Astrocyte of the hippocampus (primary cell): Measurements from ENCODE around the gene C1QTNF12.

Source experiments
- DNase-seq: peaks from one replicate; pipeline ENCODE4 v3.0.0; 2011; ENCODE audit warnings: low read depth, low spot score

Gene C1QTNF12

GRCh38 chr1:1281533-1282321 is 35.2 kb upstream of the C1QTNF12 start:
- DNase-seq: peak; percentile 62

DNA sequence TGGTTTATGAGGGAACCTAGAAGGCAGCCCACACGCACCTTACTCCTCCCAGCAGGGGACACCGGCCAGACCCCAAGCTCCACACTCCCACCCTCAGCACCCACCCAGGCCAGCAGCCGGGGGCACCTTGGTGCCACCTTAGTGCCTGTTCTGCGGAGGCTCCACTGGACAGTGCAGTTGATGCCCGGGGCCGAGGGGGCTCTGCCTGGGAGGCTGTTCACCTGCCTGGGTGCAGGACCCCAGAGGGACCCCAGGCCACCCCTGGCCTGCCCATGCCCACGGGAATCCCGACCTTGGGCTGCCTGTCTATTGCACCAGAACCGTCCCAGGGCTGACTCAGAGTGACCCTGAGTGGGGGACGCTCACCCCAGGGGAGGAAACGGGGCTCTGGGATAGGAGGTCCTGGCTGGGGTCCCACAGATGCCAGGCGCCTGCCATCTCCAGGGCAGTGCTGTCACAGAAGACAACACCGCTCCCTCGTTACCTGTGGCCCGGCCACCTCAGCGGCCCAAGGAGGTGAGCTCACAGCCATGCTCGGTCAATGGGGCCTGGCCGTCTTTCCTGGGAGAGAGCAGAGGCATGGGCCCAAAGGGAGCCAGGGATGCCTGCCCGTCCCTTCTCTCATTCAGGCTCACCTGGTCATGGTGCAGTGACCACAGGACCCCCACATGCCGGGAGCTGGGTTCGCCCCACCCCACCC is 34.4 kb upstream of the C1QTNF12 start:
- no peak for DNase-seq

GRCh38 chr1:1279028-1279427 is 32.5 kb upstream of the C1QTNF12 start:
- DNase-seq: no peak

DNA sequence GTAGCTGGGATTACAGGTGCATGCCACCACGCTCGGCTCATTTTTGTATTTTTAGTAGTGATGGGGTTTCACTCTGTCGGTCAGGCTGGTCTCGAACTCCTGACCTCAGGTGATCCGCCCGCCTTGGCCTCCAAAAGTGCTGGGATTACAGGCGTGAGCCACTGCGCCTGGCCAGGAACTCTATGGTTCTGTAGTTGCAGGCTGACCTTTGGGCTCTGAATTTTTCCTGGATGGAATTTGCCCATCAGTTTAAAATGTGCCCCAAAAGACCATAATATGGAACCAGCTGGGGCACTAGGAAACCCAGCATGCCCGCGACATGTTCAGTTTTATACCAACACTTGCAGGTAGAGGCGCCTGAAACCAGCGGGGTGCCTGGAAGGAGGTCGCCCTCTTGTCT is 32.1 kb upstream of the C1QTNF12 start:
- DNase-seq: no peak

GRCh38 chr1:1275836-1276235 is 29.3 kb upstream of the C1QTNF12 start:
- DNase-seq: peak; percentile 51

GRCh38 chr1:1274931-1275431 is 28.5 kb upstream of the C1QTNF12 start:
- DNase-seq: no peak

DNA sequence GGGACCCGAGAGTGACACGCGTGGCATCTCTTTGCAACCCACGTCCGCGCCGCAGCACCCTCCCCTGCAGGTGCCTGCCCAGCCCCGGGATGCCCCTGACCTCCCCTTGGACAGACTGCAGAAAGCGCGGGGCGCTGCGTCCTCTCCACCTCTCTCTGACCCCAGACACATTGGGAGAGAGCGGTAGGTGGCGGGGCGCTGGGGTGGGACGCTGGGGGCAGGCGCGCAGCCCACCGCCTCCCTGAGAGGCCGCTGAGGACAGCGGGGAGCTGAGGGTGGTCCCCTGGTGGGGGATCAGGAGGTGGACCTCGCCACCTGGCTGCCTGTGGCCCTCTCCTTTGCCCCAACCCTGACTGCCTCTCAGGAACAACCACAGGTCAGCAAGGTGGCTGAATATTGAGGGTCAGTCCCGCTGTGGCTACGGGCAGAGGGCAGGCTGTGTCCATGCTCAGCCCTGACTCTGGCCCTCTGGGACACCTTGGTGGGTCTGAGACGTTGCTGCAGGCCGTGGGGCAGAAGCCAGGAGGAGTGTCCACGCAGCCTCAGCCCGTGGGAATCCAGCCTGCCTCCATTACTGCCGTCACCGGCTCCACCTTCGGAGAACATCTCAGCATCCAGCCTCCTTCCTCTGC is 27.9 kb upstream of the C1QTNF12 start:
- DNase-seq: no peak

- peak; percentile 96 for DNase-seq
Measured at GRCh38 chr1:1273512-1274298, 27.2 kb upstream of the C1QTNF12 start, which contains the start of gene UBE2J2. Gene UBE2J2, minus strand, starts transcription at chr1:1273854. Its CDS starts 5,862 bp downstream, at chr1:1267992.

DNA sequence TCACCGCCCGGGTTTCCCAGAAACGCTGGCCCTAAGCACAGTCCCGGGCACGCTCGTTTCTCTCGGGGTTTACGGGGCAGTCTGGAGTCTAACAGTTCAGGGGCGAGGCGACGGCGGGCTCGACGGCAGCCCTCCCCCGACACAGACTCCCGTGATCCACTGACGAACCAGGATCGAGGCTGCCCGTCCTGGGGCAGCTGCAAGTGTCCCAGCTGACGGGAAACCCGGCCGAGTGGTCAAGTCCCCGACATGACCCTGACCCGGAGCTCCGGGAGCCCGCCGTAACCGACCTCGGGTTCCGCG is 26.6 kb upstream of the C1QTNF12 start:
- peak; percentile 45 for DNase-seq

- peak; percentile 34 for DNase-seq
Measured at GRCh38 chr1:1272341-1273208, 26.1 kb upstream of the C1QTNF12 start.

DNA sequence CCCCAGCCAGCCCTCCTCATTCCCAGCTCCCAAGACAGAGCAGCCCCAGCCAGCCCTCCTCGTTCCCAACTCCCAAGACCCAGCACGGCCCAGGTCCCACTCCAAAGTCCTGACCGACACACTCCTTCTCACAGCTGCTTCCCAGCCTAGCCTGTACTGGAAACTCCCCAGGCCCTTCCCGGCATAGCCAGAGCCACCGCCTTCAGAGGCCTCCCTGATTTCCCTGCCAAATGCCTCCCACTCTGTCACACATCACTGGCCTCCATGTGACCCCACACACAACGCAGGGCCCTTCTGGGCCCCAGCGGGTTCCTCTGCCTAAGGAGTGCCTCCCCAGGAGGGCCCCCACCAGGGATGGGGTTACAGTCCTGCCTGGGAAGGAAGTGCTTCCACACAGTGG is 24.3 kb upstream of the C1QTNF12 start:
- DNase-seq: no peak

DNA sequence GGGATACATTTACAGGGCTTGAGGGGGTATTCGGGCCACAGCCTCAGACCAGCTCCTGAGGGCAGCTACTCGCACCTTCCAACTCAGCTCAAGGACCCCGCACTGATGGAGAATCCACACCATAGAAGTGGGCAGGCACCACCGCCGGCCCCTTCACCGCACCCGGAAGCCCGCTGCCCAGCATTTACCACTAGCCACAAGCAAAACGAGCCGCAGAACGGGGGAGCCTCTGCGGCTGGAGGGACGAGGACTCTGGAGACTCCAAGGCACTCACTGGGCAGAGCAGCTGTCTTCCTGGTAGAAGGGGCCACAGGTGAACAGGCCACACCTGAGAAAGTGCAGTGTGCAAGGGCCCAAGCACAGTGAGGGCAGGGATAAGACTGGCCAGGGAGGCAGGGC is 21.8 kb upstream of the C1QTNF12 start:
- DNase-seq: no peak

DNA sequence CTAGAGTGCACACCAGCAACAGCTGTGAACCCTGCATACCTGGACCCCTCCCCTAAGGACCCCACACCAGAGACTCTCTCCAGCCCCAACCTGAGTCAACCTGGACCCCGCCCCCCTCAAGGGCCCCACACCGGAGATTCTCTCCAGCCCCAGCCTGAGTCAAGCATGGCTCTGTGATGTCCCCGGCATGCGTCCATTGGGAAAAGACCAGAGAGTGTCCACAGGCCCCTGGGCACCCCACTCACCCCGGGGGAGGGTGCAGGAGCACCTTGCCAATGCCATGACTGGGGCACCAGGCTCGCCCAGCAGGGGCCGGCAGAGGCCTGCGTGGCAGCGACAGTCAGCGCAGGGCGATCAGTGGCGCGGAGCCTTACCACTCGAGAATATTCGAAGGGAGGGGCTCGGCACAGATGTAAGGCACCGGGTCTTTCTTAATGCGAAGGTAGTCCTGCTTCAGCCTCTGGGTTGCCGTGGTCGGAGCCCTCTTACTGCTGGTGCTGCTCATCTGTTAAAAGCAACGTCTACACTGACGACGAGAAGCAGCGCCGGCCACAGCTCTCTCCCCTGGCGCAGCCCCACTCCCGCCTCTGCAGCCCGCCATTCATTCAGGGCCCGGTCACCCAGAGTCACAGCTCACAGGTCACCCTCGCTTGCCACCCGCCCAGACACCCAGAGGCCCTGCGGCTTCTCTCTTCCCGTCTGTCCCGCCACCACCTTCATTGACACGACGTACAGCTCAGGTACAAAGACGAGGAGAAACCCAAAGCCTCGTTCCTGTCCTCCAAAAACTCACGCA is 21.2 kb upstream of the C1QTNF12 start:
- no peak for DNase-seq

DNA sequence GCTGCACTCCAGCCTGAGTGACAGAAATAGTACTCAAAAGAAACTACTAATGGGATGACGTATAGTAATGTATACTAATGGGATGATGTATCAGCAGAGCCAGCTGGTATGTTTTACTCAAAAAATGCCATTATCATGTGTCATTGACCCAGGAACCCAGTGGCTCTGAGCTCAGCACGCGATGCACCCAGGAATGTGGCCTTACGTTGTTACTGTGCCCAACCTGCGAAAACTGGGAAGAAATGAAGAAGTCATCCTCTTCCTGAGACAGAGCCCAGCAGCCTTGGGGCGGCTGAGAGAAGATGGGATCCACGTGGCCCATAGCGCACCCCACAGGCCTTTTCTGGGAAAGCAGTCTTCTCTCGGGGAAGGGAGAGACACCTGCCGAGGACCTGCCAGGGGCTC is 18.3 kb upstream of the C1QTNF12 start:
- peak; percentile 95 for DNase-seq

DNA sequence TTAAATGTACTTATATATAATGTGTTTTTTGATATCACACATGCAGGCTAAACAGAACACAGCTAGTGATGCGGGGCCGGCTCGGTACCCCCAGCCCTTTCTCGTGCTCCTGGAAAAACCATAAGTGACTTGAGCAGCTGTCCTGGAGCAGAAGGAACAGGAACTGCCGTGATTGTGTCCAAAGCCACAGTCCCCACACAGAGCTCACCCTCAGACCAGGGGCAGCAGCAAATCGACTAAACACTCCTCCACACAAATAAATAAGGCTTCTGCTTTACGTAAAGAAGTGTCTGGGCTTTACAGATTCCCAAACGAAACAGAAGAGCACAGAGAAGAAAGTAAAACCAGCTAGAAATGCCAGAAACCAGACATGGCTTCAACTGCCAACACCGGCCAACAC is 17.5 kb upstream of the C1QTNF12 start:
- DNase-seq: no peak

- no peak for DNase-seq
Measured at GRCh38 chr1:1262758-1263157, 16.2 kb upstream of the C1QTNF12 start.

GRCh38 chr1:1262071-1262470 is 15.5 kb upstream of the C1QTNF12 start:
- DNase-seq: no peak

DNA sequence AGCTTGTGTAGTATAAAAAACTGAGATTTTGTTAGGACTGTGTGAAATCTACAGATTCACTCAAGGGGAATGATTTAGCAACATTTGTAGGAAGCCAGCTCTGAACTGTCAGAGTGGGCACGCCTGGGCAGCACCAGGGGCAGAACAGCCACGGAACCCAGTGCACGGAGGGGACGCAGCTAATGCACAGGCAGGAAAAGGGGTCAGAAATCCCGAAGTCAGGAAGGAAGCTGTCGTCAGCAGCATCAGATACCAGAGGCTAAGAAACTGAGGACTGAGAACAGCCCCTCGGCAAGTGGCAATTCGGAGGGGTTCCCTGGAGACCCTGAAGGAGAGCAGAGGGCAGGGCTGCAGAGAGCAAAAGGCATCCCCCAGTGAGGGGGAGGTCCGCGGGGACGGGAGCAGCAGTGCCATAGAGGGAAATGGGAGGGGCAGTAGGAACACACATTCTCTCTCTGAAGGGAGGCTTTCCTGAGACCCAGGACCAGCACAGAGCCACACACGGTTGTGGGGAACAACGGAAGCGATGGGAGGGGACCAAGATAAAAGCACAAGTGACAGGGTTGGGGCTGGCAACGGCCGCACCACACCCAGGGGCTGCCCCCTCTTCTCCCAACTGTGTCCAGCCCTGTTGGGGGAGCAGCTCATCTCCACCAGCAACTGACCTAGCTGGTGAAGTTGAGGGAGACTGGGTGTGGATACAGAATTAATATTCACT is 14.5 kb upstream of the C1QTNF12 start:
- DNase-seq: no peak

DNA sequence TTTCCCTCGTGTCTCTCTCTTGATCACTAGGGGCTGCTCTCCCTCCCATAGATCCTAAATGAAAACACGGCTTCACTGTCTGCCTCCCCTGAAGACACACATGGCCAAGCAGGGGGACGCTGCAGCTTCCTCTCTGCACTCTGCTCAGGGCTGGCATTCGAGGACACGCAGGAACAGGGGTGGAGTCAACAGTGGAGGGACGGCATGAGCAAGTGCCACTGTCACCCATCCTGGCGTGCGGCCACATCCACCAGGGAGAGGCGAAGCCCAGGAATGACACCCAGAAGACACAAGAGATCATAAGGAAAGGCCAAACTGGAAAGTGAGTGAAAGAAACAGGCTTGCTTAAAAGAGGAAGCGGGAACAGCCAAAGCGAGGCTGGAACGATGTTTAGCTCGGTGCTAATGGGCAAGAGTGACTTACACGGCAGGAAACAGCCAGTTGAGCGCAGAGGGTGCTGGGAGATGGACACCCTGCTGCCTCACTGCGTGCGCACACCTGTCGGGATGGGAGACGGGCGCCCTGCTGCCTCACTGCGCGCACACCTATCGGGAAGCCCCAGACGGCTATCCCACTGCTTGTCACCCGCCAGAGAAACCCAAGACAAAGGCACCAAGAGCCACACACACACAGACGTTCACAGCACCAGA is 13.6 kb upstream of the C1QTNF12 start:
- DNase-seq: no peak
